ENCODE results near the gene SAMD8.

DNA sequence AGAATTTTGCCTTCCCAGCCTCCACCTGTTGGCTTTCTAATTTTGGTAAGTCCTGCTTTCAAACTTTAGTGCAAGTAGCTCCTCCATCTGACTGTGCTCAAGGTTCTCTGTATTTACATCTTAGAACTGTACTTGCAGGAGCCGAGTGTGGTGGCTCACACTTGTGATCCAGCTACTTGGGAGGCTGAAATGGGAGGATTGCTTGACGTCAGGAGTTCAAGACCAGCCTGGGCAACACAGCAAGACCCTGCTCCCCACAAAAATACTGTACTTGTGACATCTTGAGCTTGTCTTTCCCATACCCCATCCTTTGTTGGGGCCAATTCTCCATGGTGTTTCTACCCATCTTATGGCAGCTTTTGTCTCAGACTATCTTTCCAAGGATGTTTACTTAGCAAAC, 94.5 kb downstream of the SAMD8 start:
- TF ChIP-seq POLR2A (IDR thresholded peaks at IDR 0.05; ENCODE audit: borderline replicate concordance, extremely low read depth, insufficient read depth, insufficient read length): no peak
- no peak for TF ChIP-seq POLR2AphosphoS5 (IDR thresholded peaks at IDR 0.05; ENCODE audit: low read depth, low read length)
- no peak for TF ChIP-seq CTCF (IDR thresholded peaks at IDR 0.05 in 2 of 3, conservative IDR thresholded peaks at IDR 0.05 in 1 of 3; ENCODE audit: borderline replicate concordance in 1 of 3, insufficient read depth in 1 of 3, low read depth in 2 of 3, low read length in 2 of 3)
- TF ChIP-seq EGR1 (IDR thresholded peaks at IDR 0.05; ENCODE audit: low read depth): no peak
- TF ChIP-seq EZH2 (IDR thresholded peaks at IDR 0.05): no peak
- TF ChIP-seq EZH2phosphoT487 (IDR thresholded peaks at IDR 0.05; ENCODE audit: borderline replicate concordance): no peak
- TF ChIP-seq, protein P1, sequence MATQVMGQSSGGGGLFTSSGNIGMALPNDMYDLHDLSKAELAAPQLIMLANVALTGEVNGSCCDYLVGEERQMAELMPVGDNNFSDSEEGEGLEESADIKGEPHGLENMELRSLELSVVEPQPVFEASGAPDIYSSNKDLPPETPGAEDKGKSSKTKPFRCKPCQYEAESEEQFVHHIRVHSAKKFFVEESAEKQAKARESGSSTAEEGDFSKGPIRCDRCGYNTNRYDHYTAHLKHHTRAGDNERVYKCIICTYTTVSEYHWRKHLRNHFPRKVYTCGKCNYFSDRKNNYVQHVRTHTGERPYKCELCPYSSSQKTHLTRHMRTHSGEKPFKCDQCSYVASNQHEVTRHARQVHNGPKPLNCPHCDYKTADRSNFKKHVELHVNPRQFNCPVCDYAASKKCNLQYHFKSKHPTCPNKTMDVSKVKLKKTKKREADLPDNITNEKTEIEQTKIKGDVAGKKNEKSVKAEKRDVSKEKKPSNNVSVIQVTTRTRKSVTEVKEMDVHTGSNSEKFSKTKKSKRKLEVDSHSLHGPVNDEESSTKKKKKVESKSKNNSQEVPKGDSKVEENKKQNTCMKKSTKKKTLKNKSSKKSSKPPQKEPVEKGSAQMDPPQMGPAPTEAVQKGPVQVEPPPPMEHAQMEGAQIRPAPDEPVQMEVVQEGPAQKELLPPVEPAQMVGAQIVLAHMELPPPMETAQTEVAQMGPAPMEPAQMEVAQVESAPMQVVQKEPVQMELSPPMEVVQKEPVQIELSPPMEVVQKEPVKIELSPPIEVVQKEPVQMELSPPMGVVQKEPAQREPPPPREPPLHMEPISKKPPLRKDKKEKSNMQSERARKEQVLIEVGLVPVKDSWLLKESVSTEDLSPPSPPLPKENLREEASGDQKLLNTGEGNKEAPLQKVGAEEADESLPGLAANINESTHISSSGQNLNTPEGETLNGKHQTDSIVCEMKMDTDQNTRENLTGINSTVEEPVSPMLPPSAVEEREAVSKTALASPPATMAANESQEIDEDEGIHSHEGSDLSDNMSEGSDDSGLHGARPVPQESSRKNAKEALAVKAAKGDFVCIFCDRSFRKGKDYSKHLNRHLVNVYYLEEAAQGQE (IDR thresholded peaks at IDR 0.05; ENCODE audit: low read depth): no peak
- no peak for TF ChIP-seq JUND (IDR thresholded peaks at IDR 0.05)
- TF ChIP-seq SP1 (IDR thresholded peaks at IDR 0.05; ENCODE audit: low read depth): no peak
- TF ChIP-seq YY1 (IDR thresholded peaks at IDR 0.05; ENCODE audit: extremely low read depth, insufficient replicate concordance, low read depth, low read length): no peak
- no peak for TF ChIP-seq CEBPB (IDR thresholded peaks at IDR 0.05; ENCODE audit: low read depth)
- no peak for TF ChIP-seq ELF1 (IDR thresholded peaks at IDR 0.05; ENCODE audit: borderline replicate concordance, low read depth)

Data from HCT116 (cell line).